Colonic mucosa (tissue), 4 donors: ENCODE measurements around the gene PSENEN. TPM values are rescaled to one million over a fixed set of nuclear protein-coding genes. Genes with fewer than 3 reads are reported as not detected.

Source experiments
- DNase-seq: peaks from one replicate; pipeline ENCODE4 v3.0.0-alpha.2; 2020
- H3K27ac ChIP-seq: fragments of 200-600 bp; one replicate; pipeline ENCODE4 v1.8.0; 2021
- H3K27me3 ChIP-seq: fragments of 200-600 bp; one replicate; pipeline ENCODE4 v1.8.0; 2021
- H3K36me3 ChIP-seq: fragments of 200-600 bp; one replicate; pipeline ENCODE4 v1.8.0; 2021
- H3K4me1 ChIP-seq: fragments of 200-600 bp; one replicate; pipeline ENCODE4 v1.8.0; 2021; ENCODE audit warnings: mild to moderate bottlenecking
- H3K4me3 ChIP-seq: fragments of 200-600 bp; one replicate; pipeline ENCODE4 v1.8.0; 2021
- H3K9ac ChIP-seq, 2 donors: one replicate each; pipeline ENCODE4 v1.7.0; 2013; ENCODE audit warnings: control low read depth in 2 of 2, low read depth in 2 of 2, low read length in 2 of 2
- H3K9me3 ChIP-seq: fragments of 200-600 bp; one replicate; pipeline ENCODE4 v1.8.0; 2021
- CTCF ChIP-seq: fragments of 200-600 bp; IDR thresholded peaks from one replicate; pipeline ENCODE4 v1.8.0; 2022; ENCODE audit warnings: antibody characterized with exemption, mild to moderate bottlenecking
- intact Hi-C: fragments of 100-400 bp; cut with DNase I; formaldehyde crosslinking; loops from one replicate; pipeline ENCODE4 v1.14.1; 2022
- total RNA-seq, 2 donors: library from RNA; stranded (reverse); fragmentation: NEBNext Ultra II Directional in 1 of 2; extraction: Animal tissue kit (Norgen Biotek cat#: 25700) in 1 of 2; gene quantifications; one replicate each; pipeline ENCODE4 v1.2.1, GENCODE V29; 2021
- donor health status: healthy.
- donor health status: DM: no; HTN: no; CAD: no.
- donor health status: DM: no; HTN: no; CAD: no.

PSENEN gene
- total RNA-seq, 2 donors from 2014 or later, result 73.8 to 87.4 TPM

- H3K9ac ChIP-seq, result no peak overlapping the region
- intact Hi-C loops, result no loop called here
Observed at GRCh38 chr19:35724560-35724959, 20.9 kb upstream of the PSENEN start.

DNA sequence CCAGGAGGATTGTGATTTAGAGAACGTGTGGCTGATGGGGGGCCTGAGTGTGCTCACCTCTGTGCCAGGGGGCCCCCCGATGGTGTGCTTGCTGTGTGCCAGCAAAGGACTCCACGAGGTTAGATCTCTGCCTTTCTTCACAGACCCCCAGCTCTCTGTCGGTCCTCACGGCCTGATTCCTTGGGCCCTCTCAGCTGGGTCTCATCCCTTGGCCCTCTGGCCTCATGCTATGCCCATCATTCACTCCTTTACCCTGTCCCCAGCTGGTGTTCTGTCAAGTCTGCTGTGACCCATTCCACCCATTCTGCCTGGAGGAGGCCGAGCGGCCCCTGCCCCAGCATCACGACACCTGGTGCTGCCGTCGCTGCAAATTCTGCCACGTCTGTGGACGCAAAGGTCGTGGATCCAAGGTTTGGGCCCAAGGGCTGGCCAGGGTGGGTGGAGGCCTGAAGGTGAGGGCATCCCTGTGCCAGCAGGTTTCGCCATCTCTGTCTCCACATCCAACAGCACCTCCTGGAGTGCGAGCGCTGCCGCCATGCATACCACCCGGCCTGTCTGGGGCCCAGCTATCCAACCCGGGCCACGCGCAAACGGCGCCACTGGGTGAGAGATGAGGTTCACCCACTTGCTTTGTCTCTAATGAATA lies 20.1 kb upstream of the PSENEN start:
- H3K9ac ChIP-seq, result no peak overlapping the region
- H3K27ac ChIP-seq, result no peak overlapping the region
- DNase-seq, result no peak
- H3K4me1 ChIP-seq, result no peaks in the 10 kb centered on the region
- intact Hi-C loops, result no loop called here
- peaks cover 46% of the 10 kb centered on the region for H3K36me3 ChIP-seq
- TF ChIP-seq CTCF, result no peak
- no peak overlapping the region for H3K4me3 ChIP-seq
- H3K9me3 ChIP-seq, result no peaks in the 10 kb centered on the region
- no peaks in the 10 kb centered on the region for H3K27me3 ChIP-seq

More at GRCh38 chr19:35724560-35724959, 20.9 kb upstream of the PSENEN start:
- Histone ChIP-seq H3K27me3 (no peaks in the 10 kb centered on the region), H3K27ac (no peak overlapping the region), H3K36me3 (peaks cover 46% of the 10 kb centered on the region), H3K4me1 (peaks cover 3% of the 10 kb centered on the region), H3K9me3 (no peaks in the 10 kb centered on the region), H3K4me3 (no peak overlapping the region)
- DNase-seq, result no peak
- no peak for TF ChIP-seq CTCF

- Histone ChIP-seq H3K4me3 (no peak overlapping the region), H3K27me3 (no peaks in the 10 kb centered on the region), H3K4me1 (no peaks in the 10 kb centered on the region), H3K9me3 (no peaks in the 10 kb centered on the region), H3K27ac (no peak overlapping the region), H3K9ac (no peak overlapping the region), H3K36me3 (peaks cover 49% of the 10 kb centered on the region)
- intact Hi-C loops, result no loop called here
- no peak for DNase-seq
- TF ChIP-seq CTCF, result no peak
Observed at GRCh38 chr19:35727053-35727955, 18.1 kb upstream of the PSENEN start.

DNA sequence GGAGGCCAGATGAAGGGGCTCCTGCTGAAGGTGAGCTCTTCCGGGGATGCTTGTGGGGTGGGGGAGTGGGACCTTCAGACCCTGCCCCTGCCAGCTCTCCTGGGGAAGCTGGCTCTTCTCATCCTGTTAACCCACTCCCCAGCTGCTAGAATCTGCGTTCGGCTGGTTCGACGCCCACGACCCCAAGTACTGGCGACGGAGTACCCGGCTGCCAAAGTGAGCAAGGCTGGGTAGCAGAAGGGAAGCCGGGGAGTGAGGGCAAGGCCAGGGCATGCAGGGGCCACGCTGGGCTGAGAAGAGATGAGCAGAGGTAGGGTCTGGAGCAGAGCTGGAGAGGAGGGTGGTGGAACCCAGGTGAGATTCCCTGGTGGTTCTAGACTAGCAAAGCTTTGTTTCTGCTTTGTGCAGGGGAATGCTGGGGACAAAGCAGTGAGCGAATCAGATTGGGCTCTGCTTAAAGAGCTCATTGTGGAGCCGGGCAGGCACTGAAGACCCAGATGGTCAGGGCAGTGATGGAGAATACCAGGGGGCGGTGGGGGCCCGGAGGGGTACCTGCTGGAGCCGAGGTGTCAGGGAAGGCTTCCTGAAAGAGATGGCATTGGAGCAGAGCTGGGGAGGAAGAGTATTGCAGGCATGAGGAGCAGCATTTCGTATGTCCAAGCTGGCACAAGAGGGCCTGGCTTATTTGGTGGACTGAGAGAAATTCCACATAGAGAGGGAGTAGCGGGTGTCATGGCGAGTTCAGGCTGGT lies 17.3 kb upstream of the PSENEN start:
- no peak for DNase-seq
- H3K36me3 ChIP-seq, result peaks cover 42% of the 10 kb centered on the region
- H3K27me3 ChIP-seq, result no peaks in the 10 kb centered on the region
- TF ChIP-seq CTCF, result no peak
- H3K27ac ChIP-seq, result no peak overlapping the region
- no peak overlapping the region for H3K9ac ChIP-seq
- no peaks in the 10 kb centered on the region for H3K9me3 ChIP-seq
- no peak overlapping the region for H3K4me3 ChIP-seq
- H3K4me1 ChIP-seq, result no peaks in the 10 kb centered on the region
- intact Hi-C loops, result no loop called here

DNA sequence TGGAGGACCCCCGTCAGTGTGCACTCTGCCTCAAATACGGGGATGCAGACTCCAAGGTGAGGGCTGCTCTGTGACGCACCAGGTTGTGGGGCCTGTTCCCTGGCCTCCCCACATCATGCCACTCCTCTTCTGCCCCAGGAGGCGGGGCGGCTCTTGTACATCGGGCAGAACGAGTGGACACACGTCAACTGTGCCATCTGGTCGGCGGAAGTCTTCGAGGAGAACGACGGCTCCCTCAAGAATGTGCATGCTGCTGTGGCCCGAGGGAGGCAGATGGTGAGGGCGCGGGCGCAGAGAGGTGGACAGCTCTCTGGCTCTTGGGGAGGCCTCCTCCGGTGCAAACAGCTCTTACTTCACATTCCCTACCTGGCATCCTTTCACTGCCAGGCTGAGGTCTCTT lies 16.4 kb upstream of the PSENEN start:
- no peaks in the 10 kb centered on the region for H3K9me3 ChIP-seq

More for the DNA sequence above, 16.4 kb upstream of the PSENEN start:
- Histone ChIP-seq H3K9ac (no peak overlapping the region), H3K4me3 (no peak overlapping the region), H3K27me3 (no peaks in the 10 kb centered on the region), H3K4me1 (no peaks in the 10 kb centered on the region), H3K27ac (no peak overlapping the region), H3K36me3 (peaks cover 42% of the 10 kb centered on the region)
- intact Hi-C loops, result no loop called here
- no peak for DNase-seq
- TF ChIP-seq CTCF, result no peak
